PC-3 (cell line): ENCODE data around the gene ACTL7A. TPM values are rescaled to one million over a fixed set of nuclear protein-coding genes. Genes with fewer than 3 reads are reported as not detected.

Experiments
- ATAC-seq: fragments of 200-7000 bp; cut with Tn5 transposase; 2 replicates; pipeline ENCODE4 v1.9.1; 2020; ENCODE audit warnings: mild to moderate bottlenecking, moderate library complexity
- BruUV-seq: library from RNA; stranded (reverse); fragments of 400-500 nt; replicated peaks from 2 replicates; lab custom pipeline; 2021; lab: Mats Ljungman, UMichigan
- CTCF ChIA-PET: fragments of 300-600 bp; sonication (Branson Sonifier 250); formaldehyde crosslinking; loops from one replicate; lab custom pipeline; 2022; ENCODE audit warnings: antibody characterized with exemption; lab: Charles Lee
- POLR2A ChIA-PET: fragments of 300-600 bp; sonication (Branson Sonifier 250); formaldehyde crosslinking; loops from one replicate; lab custom pipeline; 2022; ENCODE audit warnings: antibody characterized with exemption; ENCODE audit not compliant: unreplicated experiment; lab: Charles Lee
- DNase-seq: peaks from one replicate; pipeline ENCODE4 v3.0.0-alpha.2; 2015
- H2AFZ ChIP-seq: fragments of 300-600 bp; sonication (generic); 2 replicates; pipeline ENCODE4 v1.6.0; 2016; ENCODE audit warnings: antibody characterized with exemption, low read length
- H3F3A ChIP-seq: fragments of 300-600 bp; sonication (generic); one replicate; pipeline ENCODE4 v1.6.0; 2017; ENCODE audit warnings: antibody characterized with exemption, low read length, control low read depth, mild to moderate bottlenecking; ENCODE audit not compliant: unreplicated experiment
- H3K27ac ChIP-seq: fragments of 300-600 bp; sonication (generic); 2 replicates; pipeline ENCODE4 v1.5.1; 2016; ENCODE audit warnings: mild to moderate bottlenecking, low read length
- H3K27me3 ChIP-seq: fragments of 300-600 bp; sonication (generic); 2 replicates; pipeline ENCODE4 v1.6.1; 2016; ENCODE audit warnings: low read length, mixed read lengths
- H3K36me3 ChIP-seq: fragments of 300-600 bp; sonication (generic); 2 replicates; pipeline ENCODE4 v1.6.1; 2016; ENCODE audit warnings: low read depth, mixed run types, low read length, mixed read lengths
- H3K4me1 ChIP-seq: fragments of 300-600 bp; sonication (generic); 2 replicates; pipeline ENCODE4 v1.5.1; 2016; ENCODE audit warnings: low read length; ENCODE audit not compliant: insufficient read depth
- H3K4me2 ChIP-seq: fragments of 300-600 bp; sonication (generic); 2 replicates; pipeline ENCODE4 v1.6.0; 2016; ENCODE audit warnings: low read length
- H3K4me3 ChIP-seq: fragments of 300-600 bp; sonication (generic); 2 replicates; pipeline ENCODE4 v1.5.1; 2016; ENCODE audit warnings: mild to moderate bottlenecking, low read length, mixed read lengths
- H3K79me2 ChIP-seq: fragments of 300-600 bp; sonication (generic); 2 replicates; pipeline ENCODE4 v1.6.1; 2017; ENCODE audit warnings: low read length, mixed read lengths
- H3K9ac ChIP-seq: fragments of 300-600 bp; sonication (generic); 2 replicates; pipeline ENCODE4 v1.6.0; 2016; ENCODE audit warnings: mild to moderate bottlenecking, low read length
- H3K9me2 ChIP-seq: fragments of 300-600 bp; sonication (generic); replicated peaks from 2 replicates; pipeline ENCODE4 v1.6.1; 2016; ENCODE audit warnings: mixed run types, low read length, mixed read lengths
- H3K9me3 ChIP-seq: fragments of 300-600 bp; sonication (generic); 2 replicates; pipeline ENCODE4 v1.6.1; 2016; ENCODE audit warnings: low read length, mixed read lengths
- H4K20me1 ChIP-seq: fragments of 300-600 bp; sonication (generic); 2 replicates; pipeline ENCODE4 v1.6.1; 2016; ENCODE audit warnings: low read length, mixed read lengths
- EZH2 ChIP-seq: fragments of 300-600 bp; sonication (generic); IDR thresholded peaks from one replicate; pipeline ENCODE4 v1.6.1; 2017; ENCODE audit warnings: antibody characterized with exemption, mild to moderate bottlenecking, low read length; ENCODE audit not compliant: unreplicated experiment
- EZH2phosphoT487 ChIP-seq: fragments of 300-600 bp; sonication (generic); IDR thresholded peaks from 2 replicates; pipeline ENCODE4 v1.6.1; 2018; ENCODE audit warnings: mild to moderate bottlenecking, antibody characterized with exemption, low read length, borderline replicate concordance
- intact Hi-C: fragments of 100-400 bp; cut with micrococcal nuclease; formaldehyde crosslinking; loops from 2 replicates; pipeline ENCODE4 v1.9.0; 2023
- total RNA-seq: library from RNA; depleted of rRNA; stranded (reverse); fragments of >200 nt; gene quantifications from 2 replicates; pipeline ENCODE4 v1.2.3, GENCODE V29; 2014
- TF ChIP-seq, protein P1 (sequence below): fragments of 300-600 bp; sonication (generic); conservative IDR thresholded peaks from 2 replicates; pipeline ENCODE4 v1.5.1; 2017; ENCODE audit warnings: antibody characterized with exemption, low read depth, mild to moderate bottlenecking, low read length

Gene ACTL7A
- total RNA-seq, 1 experiment from 2014 or later = not detected

DNA sequence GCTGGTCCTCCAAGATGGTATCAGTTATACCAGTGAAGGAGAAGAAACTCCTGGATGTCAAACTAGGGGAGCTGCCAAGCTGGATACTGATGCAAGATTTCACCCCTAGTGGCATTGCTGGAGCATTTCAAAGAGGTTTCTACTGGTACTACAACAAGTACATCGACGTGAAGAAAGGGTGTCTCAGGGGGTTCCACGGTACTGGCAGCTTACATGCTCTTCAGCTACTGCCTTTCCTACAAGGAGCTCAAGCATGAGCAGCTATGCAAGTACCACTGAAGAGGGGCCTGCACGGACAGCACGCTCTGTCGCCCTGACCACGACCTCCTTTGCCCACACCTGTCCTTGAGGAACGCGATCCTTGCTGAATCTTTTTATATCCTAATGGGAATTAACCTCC, 25.7 kb upstream of the ACTL7A start:
- peak overlapping the region; percentile 91 for H3K27ac ChIP-seq
- CTCF ChIA-PET = no interaction called here

DNA sequence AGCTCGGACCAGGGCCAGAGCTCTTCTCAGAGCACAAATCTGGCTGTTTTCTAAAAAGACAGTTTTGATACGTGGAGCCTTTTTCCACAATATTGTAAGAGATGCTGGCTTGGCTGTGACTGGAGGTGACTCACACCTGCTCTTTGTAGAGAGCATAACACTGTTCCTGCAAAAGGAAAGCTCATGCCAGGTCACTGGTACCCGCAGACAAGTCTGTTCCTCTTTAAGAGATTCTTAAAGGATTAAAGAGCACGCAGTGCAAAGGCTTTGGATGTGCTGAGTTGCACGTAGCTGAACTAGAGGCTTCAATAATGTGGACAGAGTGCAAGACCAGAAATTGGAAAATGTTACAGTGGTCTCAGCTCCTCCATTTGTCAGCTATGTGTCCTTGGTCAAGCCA, 25.3 kb upstream of the ACTL7A start:
- DNase-seq = peak; percentile 90
- peak; percentile 78 for ATAC-seq
- BruUV-seq = no TSS peak
- intact Hi-C loops = no loop called here
- Histone ChIP-seq H3K36me3 (no peaks in the 10 kb centered on the region), H3K9me2 (no peaks in the 10 kb centered on the region), H3K9ac (peak overlapping the region; percentile 51; the same call in 1 of the 2 replicates), H3K4me1 (peaks cover 52% of the 10 kb centered on the region), H3K9me3 (no peaks in the 10 kb centered on the region), H3K79me2 (no peaks in the 10 kb centered on the region), H3K27ac (peak overlapping the region; percentile 91), H3K4me3 (no peak overlapping the region), H4K20me1 (no peaks in the 10 kb centered on the region), H3F3A (no peaks in the 10 kb centered on the region), H3K4me2 (peak overlapping the region; percentile 78), H2AFZ (no peak overlapping the region), H3K27me3 (no peaks in the 10 kb centered on the region)
- ChIA-PET CTCF (no interaction called here), POLR2A (no interaction called here)
- TF ChIP-seq, protein P1, sequence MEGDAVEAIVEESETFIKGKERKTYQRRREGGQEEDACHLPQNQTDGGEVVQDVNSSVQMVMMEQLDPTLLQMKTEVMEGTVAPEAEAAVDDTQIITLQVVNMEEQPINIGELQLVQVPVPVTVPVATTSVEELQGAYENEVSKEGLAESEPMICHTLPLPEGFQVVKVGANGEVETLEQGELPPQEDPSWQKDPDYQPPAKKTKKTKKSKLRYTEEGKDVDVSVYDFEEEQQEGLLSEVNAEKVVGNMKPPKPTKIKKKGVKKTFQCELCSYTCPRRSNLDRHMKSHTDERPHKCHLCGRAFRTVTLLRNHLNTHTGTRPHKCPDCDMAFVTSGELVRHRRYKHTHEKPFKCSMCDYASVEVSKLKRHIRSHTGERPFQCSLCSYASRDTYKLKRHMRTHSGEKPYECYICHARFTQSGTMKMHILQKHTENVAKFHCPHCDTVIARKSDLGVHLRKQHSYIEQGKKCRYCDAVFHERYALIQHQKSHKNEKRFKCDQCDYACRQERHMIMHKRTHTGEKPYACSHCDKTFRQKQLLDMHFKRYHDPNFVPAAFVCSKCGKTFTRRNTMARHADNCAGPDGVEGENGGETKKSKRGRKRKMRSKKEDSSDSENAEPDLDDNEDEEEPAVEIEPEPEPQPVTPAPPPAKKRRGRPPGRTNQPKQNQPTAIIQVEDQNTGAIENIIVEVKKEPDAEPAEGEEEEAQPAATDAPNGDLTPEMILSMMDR = no peak
- no peak for TF ChIP-seq EZH2

More for the DNA sequence above, 25.7 kb upstream of the ACTL7A start:
- no TSS peak for BruUV-seq
- no peaks in the 10 kb centered on the region for H3K27me3 ChIP-seq
- no peaks in the 10 kb centered on the region for H3K9me3 ChIP-seq
- no peaks in the 10 kb centered on the region for H4K20me1 ChIP-seq
- H2AFZ ChIP-seq = 0 out of 2 replicates have a peak overlapping the region, but pooled peaks have one; percentile 21
- intact Hi-C loops = no loop called here
- POLR2A ChIA-PET = interaction anchor here (0.5 kb wide), 1 partner anchor 840 kb away, joined by 3 read pairs; no protein-coding TSS in a partner anchor
- H3K4me1 ChIP-seq = peaks cover 57% of the 10 kb centered on the region
- H3F3A ChIP-seq = no peaks in the 10 kb centered on the region
- no peaks in the 10 kb centered on the region for H3K9me2 ChIP-seq
- DNase-seq = no peak
- no peaks in the 10 kb centered on the region for H3K79me2 ChIP-seq
- H3K4me3 ChIP-seq = no peak overlapping the region
- H3K36me3 ChIP-seq = no peaks in the 10 kb centered on the region
- ATAC-seq = no peak
- TF ChIP-seq EZH2phosphoT487 (no peak), EZH2 (no peak)
- TF ChIP-seq, protein P1 = no peak
- H3K9ac ChIP-seq = peak overlapping the region; percentile 51; the same call in 1 of the 2 replicates
- peak overlapping the region; percentile 78 for H3K4me2 ChIP-seq

DNA sequence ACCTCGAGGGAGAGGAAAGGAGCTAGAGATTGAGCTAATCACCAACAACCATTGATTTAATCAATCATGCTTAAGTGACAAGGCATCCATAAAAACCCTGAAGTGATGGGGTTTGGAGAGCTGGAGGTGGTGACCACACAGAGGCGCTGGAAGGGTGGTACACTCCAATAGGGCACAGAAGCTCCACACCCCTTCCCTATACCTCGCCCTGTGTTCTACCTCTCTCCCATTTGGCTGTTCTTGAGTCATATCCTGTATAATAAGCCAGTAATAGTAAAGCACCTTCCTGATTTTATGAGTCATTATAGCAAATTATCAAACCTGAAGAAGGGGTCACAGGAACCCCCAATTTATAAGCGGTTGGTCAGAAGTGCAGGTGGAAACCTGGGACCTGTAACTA, 24.5 kb upstream of the ACTL7A start:
- ChIA-PET POLR2A (no interaction called here), CTCF (interaction anchor here (0.6 kb wide), 1 partner anchor 428 kb away, joined by 3 read pairs; no protein-coding TSS in a partner anchor)
- no TSS peak for BruUV-seq
- no peak for TF ChIP-seq EZH2phosphoT487
- TF ChIP-seq, protein P1 = no peak
- TF ChIP-seq EZH2 = no peak
- Histone ChIP-seq H3K9me3 (no peaks in the 10 kb centered on the region), H3K79me2 (no peaks in the 10 kb centered on the region), H4K20me1 (no peaks in the 10 kb centered on the region), H3K27me3 (no peaks in the 10 kb centered on the region), H3K4me2 (peak overlapping the region; percentile 78), H3K9ac (peak overlapping the region; percentile 74), H3F3A (no peaks in the 10 kb centered on the region), H3K4me1 (peaks cover 49% of the 10 kb centered on the region), H3K9me2 (no peaks in the 10 kb centered on the region), H3K4me3 (peak overlapping the region; percentile 40; the same call in 1 of the 2 replicates), H2AFZ (peak overlapping the region; percentile 52; the same call in 1 of the 2 replicates), H3K27ac (peak overlapping the region; percentile 91), H3K36me3 (no peaks in the 10 kb centered on the region)
- intact Hi-C loops = no loop called here
- peak; percentile 79 for DNase-seq
- peak; percentile 83 for ATAC-seq
